ENCODE measurements around the gene KNOP1. TPM values are rescaled to one million over a fixed set of nuclear protein-coding genes. Genes with fewer than 3 reads are reported as not detected.

Gene KNOP1
- total RNA-seq, 1 experiment from 2014 or later = 99.0 TPM

GRCh38 chr16:19711643-19712042, 6.4 kb downstream of the KNOP1 start:
- no peak for DNase-seq
- CTCF ChIA-PET = no interaction called here
- peak overlapping the region; percentile 62 for H3K27ac Mint-ChIP-seq (ENCODE audit: unreplicated experiment)
- H3K36me3 Mint-ChIP-seq (ENCODE audit: insufficient read depth, unreplicated experiment) = peaks cover 86% of the 10 kb centered on the region
- H3K27me3 Mint-ChIP-seq (ENCODE audit: unreplicated experiment) = no peaks in the 10 kb centered on the region
- H3K4me1 Mint-ChIP-seq (ENCODE audit: low read depth, unreplicated experiment) = peaks cover 49% of the 10 kb centered on the region
- TF ChIP-seq CTCF (IDR thresholded peaks at IDR 0.05; ENCODE audit: unreplicated experiment) = no peak
- H3K4me3 Mint-ChIP-seq (ENCODE audit: low read depth, unreplicated experiment) = no peak overlapping the region
- BruUV-seq (replicated peaks) = no TSS peak
- H3K9me3 Mint-ChIP-seq (ENCODE audit: low read depth, unreplicated experiment) = no peaks in the 10 kb centered on the region
- intact Hi-C loops (cut with micrococcal nuclease; ENCODE audit: unreplicated experiment) = no loop called here

GRCh38 chr16:19710991-19711545, 7.0 kb downstream of the KNOP1 start:
- H3K4me1 Mint-ChIP-seq (ENCODE audit: low read depth, unreplicated experiment) = peaks cover 43% of the 10 kb centered on the region
- no peaks in the 10 kb centered on the region for H3K9me3 Mint-ChIP-seq (ENCODE audit: low read depth, unreplicated experiment)
- BruUV-seq (replicated peaks) = no TSS peak
- H3K4me3 Mint-ChIP-seq (ENCODE audit: low read depth, unreplicated experiment) = no peak overlapping the region
- H3K27me3 Mint-ChIP-seq (ENCODE audit: unreplicated experiment) = no peaks in the 10 kb centered on the region
- intact Hi-C loops (cut with micrococcal nuclease; ENCODE audit: unreplicated experiment) = no loop called here
- no peak overlapping the region for H3K27ac Mint-ChIP-seq (ENCODE audit: unreplicated experiment)
- no peak for DNase-seq
- CTCF ChIA-PET = no interaction called here
- peaks cover 86% of the 10 kb centered on the region for H3K36me3 Mint-ChIP-seq (ENCODE audit: insufficient read depth, unreplicated experiment)
- TF ChIP-seq CTCF (IDR thresholded peaks at IDR 0.05; ENCODE audit: unreplicated experiment) = no peak

GRCh38 chr16:19710191-19710908, 7.7 kb downstream of the KNOP1 start:
- BruUV-seq (replicated peaks) = no TSS peak
- Mint-ChIP-seq H3K4me3 (ENCODE audit: low read depth, unreplicated experiment) (no peak overlapping the region), H3K9me3 (ENCODE audit: low read depth, unreplicated experiment) (no peaks in the 10 kb centered on the region), H3K36me3 (ENCODE audit: insufficient read depth, unreplicated experiment) (peaks cover 86% of the 10 kb centered on the region), H3K27me3 (ENCODE audit: unreplicated experiment) (no peaks in the 10 kb centered on the region), H3K27ac (ENCODE audit: unreplicated experiment) (peak overlapping the region; percentile 7), H3K4me1 (ENCODE audit: low read depth, unreplicated experiment) (peaks cover 36% of the 10 kb centered on the region)
- CTCF ChIA-PET = interaction anchor here (0.5 kb wide), 1 partner anchor 17 kb away, joined by 3 read pairs; no protein-coding TSS in a partner anchor
- TF ChIP-seq CTCF (IDR thresholded peaks at IDR 0.05; ENCODE audit: unreplicated experiment) = no peak
- intact Hi-C loops (cut with micrococcal nuclease; ENCODE audit: unreplicated experiment) = no loop called here
- no peak for DNase-seq

GRCh38 chr16:19709381-19710136, 8.5 kb downstream of the KNOP1 start:
- TF ChIP-seq CTCF (IDR thresholded peaks at IDR 0.05; ENCODE audit: unreplicated experiment) = no peak

More at GRCh38 chr16:19709381-19710136, 8.5 kb downstream of the KNOP1 start:
- no peaks in the 10 kb centered on the region for H3K27me3 Mint-ChIP-seq (ENCODE audit: unreplicated experiment)
- CTCF ChIA-PET = interaction anchor here (0.5 kb wide), 1 partner anchor 16 kb away, joined by 3 read pairs; no protein-coding TSS in a partner anchor
- no peak for DNase-seq
- no peak overlapping the region for H3K4me3 Mint-ChIP-seq (ENCODE audit: low read depth, unreplicated experiment)
- H3K4me1 Mint-ChIP-seq (ENCODE audit: low read depth, unreplicated experiment) = peaks cover 35% of the 10 kb centered on the region
- peaks cover 86% of the 10 kb centered on the region for H3K36me3 Mint-ChIP-seq (ENCODE audit: insufficient read depth, unreplicated experiment)
- no TSS peak for BruUV-seq (replicated peaks)
- H3K27ac Mint-ChIP-seq (ENCODE audit: unreplicated experiment) = peak overlapping the region; percentile 7
- intact Hi-C loops (cut with micrococcal nuclease; ENCODE audit: unreplicated experiment) = no loop called here
- H3K9me3 Mint-ChIP-seq (ENCODE audit: low read depth, unreplicated experiment) = no peaks in the 10 kb centered on the region

Data from Calu3 (cell line).